ENCODE measurements around the gene SLC16A11. TPM values are rescaled to one million over a fixed set of nuclear protein-coding genes. Genes with fewer than 3 reads are reported as not detected.
A peak's percentile ranks its signal among the peaks of the same experiment; 100 is the strongest.

The SLC16A11 gene
- total and polyA plus RNA-seq, 8 donors = 0.61 to 17.3 (median 3.0) TPM

DNA sequence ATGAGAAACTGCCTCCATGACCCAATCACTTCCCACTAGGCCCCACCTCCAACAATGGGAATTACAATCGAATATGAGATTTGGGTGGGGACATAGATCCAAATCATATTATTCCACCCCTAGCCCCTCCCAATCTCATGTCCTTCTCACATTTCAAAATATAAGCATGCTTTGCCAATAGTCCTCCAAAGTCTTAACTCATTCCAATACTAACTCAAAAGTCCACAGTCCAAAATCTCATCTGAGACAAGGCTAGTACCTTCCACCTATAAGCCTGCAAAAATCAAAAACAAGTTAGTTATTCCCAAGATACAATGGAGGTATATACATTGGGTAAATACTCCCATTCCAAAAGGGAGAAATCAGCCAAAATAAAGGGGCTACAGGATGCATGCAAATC lies 23.3 kb upstream of the SLC16A11 start:
- FAIRE-seq (no peak), DNase-seq (no peak), ATAC-seq (no peak)
- TF ChIP-seq, protein P1, sequence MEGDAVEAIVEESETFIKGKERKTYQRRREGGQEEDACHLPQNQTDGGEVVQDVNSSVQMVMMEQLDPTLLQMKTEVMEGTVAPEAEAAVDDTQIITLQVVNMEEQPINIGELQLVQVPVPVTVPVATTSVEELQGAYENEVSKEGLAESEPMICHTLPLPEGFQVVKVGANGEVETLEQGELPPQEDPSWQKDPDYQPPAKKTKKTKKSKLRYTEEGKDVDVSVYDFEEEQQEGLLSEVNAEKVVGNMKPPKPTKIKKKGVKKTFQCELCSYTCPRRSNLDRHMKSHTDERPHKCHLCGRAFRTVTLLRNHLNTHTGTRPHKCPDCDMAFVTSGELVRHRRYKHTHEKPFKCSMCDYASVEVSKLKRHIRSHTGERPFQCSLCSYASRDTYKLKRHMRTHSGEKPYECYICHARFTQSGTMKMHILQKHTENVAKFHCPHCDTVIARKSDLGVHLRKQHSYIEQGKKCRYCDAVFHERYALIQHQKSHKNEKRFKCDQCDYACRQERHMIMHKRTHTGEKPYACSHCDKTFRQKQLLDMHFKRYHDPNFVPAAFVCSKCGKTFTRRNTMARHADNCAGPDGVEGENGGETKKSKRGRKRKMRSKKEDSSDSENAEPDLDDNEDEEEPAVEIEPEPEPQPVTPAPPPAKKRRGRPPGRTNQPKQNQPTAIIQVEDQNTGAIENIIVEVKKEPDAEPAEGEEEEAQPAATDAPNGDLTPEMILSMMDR (IDR thresholded peaks at IDR 0.05) = no peak
- Histone ChIP-seq H3K4me1 (no peaks in the 10 kb centered on the region), H3K4me3 (no peak overlapping the region), H3K9me3 (no peaks in the 10 kb centered on the region), H3K27me3 (no peaks in the 10 kb centered on the region), H3K36me3 (no peaks in the 10 kb centered on the region), H3K27ac (no peak overlapping the region)
- intact Hi-C loops (cut with DNase I) = no loop called here
- 64 to 89% methylated on average over 1 of the region's 1 CpG for WGBS, 2 donors

DNA sequence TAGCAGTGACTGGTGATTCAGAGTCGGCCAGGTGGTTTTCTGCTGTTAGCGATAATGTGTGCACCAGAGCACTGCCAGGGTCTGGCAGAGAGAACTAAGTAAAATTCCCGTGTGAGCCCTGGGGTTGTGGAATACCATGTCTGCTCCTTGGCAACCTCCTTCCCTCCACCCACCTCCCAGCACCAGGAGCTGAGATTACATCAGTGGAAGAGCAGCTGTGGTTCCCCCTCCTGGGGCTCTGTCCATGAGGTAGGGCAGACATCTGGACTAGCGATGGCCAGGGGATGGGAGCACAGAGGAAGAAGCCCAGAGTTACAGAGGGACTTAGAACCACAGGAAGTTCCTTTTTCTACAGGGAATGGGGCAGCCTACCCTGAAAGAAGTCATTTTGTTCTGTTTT lies 20.4 kb upstream of the SLC16A11 start:
- H3K4me1 ChIP-seq = no peaks in the 10 kb centered on the region
- TF ChIP-seq, protein P1 (IDR thresholded peaks at IDR 0.05) = no peak
- no peaks in the 10 kb centered on the region for H3K9me3 ChIP-seq
- no peaks in the 10 kb centered on the region for H3K27me3 ChIP-seq
- intact Hi-C loops (cut with DNase I) = no loop called here
- 55 to 63% methylated on average over 4 of the region's 4 CpGs for WGBS, 2 donors
- no peak overlapping the region for H3K27ac ChIP-seq
- FAIRE-seq = no peak
- ATAC-seq = no peak
- H3K36me3 ChIP-seq = no peaks in the 10 kb centered on the region
- DNase-seq = peak in 1 of 6 donors; percentile 2
- no peak overlapping the region for H3K4me3 ChIP-seq

DNA sequence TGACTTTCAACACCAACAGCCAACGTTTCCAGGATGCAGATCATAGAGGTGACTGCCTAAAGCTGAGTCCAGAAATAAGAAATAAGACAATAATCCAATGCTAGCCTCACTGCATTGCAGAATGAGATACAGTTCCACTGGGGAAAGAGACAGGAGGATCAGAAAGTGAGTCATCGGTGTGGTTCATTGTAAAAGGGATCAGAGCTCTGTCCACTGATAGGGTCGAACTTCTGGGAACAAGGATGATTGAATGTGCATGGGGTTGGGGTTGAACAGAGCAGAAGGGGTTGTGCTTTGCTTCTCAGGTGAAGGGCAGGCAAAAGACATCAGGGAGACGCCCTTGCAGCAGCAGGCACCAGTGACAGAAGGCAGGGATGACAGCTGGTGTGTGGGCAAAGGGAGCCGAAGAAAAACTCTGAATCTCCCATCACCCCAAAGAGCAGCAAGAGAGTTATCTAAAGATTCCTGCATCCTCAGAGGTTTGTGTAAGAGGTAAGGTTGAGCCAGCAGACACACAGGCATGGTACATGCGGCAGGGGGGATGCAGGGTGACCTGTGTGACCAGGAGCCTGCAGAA lies 19.7 kb upstream of the SLC16A11 start:
- Histone ChIP-seq H3K4me3 (no peak overlapping the region), H3K4me1 (no peaks in the 10 kb centered on the region), H3K36me3 (no peaks in the 10 kb centered on the region), H3K27me3 (no peaks in the 10 kb centered on the region), H3K27ac (no peak overlapping the region), H3K9me3 (no peaks in the 10 kb centered on the region)
- ATAC-seq = no peak
- DNase-seq = no peak
- intact Hi-C loops (cut with DNase I) = no loop called here
- FAIRE-seq = no peak
- 49 to 53% methylated on average over 6 of the region's 6 CpGs for WGBS, 2 donors
- TF ChIP-seq, protein P1 (IDR thresholded peaks at IDR 0.05) = no peak

DNA sequence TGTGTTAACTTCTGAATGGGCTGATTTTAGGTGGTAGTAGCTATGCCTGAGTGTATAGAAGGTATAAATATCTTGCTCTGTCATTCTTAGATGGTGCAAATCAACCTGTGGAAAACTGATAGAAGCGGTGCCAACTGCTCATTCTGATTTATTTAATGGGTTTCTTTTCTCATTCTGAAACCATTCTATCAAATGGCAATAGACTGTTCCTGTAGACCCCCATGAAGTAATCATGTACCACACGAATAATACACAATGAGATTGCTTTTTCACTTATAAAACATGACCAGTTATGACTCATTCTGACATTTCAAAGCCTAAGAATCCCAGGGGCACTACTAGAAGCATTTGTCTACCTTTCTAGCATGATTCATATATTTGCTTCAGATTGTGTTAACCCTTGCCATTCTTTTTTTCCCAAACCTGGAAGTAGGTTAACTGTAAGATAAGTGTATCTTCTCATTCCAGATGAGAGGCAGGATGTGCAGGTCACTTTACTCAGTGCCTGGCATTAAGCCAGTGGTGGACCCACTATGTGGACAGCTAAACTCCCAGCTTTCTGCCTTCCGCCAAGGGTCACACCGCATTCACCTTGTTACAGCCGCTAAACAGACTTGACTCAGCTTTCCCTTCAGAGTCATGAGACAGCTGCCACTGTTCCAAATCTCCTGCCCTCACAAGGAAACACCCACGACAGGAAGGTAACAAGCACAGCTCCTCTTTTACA lies 16.4 kb upstream of the SLC16A11 start:
- no peak overlapping the region for H3K27ac ChIP-seq
- H3K36me3 ChIP-seq = no peaks in the 10 kb centered on the region
- 41 to 52% methylated on average over 6 of the region's 6 CpGs for WGBS, 2 donors
- no peaks in the 10 kb centered on the region for H3K4me1 ChIP-seq
- H3K9me3 ChIP-seq = no peaks in the 10 kb centered on the region
- peak in 2 of 4 donors; percentile 22 to 55 for ATAC-seq
- H3K27me3 ChIP-seq = no peaks in the 10 kb centered on the region
- no peak overlapping the region for H3K4me3 ChIP-seq
- intact Hi-C loops (cut with DNase I) = no loop called here
- TF ChIP-seq, protein P1 (IDR thresholded peaks at IDR 0.05) = no peak
- FAIRE-seq = no peak
- DNase-seq = no peak

All from pancreas (tissue), 10 donors.